ENCODE measurements around the gene RADIL.

RADIL gene

GRCh38 chr7:4911111-4911828 is 27.8 kb upstream of the RADIL start:
- DNase-seq (ENCODE audit: extremely low spot score): no peak
- ChIA-PET CTCF (interaction anchor here (1.2 to 1.3 kb wide), 2 partner anchors 11 to 21 kb away, joined by 3 read pairs; no protein-coding TSS in a partner anchor), POLR2A (no interaction called here)
- no peak for TF ChIP-seq CTCF (IDR thresholded peaks at IDR 0.05; ENCODE audit: control extremely low read depth, extremely low read depth, low read depth, missing control alignments)

DNA sequence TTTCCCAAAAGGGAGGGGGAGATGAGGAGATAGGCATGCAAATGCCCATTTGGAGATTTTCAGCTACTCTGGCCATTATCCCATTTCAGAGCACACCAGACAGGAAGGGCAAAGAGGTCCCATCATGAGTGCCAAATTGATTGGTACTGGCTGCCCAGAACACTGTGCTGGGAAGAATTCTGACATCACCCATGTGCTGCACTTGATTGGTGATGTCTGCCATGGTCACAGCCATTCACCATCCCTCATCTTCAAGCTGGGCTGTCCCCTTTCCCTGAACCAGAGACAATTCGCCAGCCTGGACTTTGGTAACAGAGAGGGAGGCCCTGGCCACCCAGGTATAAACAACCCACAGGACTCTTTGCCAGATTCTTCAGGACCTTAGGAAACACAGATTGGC is 23.2 kb upstream of the RADIL start:
- TF ChIP-seq CTCF (IDR thresholded peaks at IDR 0.05; ENCODE audit: control extremely low read depth, extremely low read depth, low read depth, missing control alignments): no peak
- CTCF ChIA-PET: no interaction called here
- DNase-seq (ENCODE audit: extremely low spot score): no peak
- POLR2A ChIA-PET: no interaction called here

DNA sequence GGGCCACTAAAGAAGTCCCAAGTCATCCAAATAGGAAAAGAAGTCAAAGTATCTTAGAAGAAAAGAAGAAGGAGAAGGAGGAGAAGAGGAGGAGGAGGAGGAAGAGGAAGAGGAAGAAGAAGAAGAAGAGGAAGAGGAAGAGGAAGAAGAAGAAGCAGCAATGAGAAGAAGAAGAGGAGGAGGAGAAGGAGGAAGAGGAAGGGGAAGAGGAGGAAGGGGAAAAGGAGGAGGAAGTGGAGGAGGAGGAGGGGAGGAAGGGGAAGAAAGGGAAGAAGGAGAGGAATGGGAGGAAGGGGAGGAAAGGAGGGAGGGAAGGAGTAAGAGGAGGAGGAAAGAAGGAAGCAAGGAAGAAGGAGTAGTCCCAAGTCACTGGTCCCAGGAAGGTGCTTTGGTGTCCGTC is 21.7 kb upstream of the RADIL start:
- POLR2A ChIA-PET: no interaction called here
- CTCF ChIA-PET: no interaction called here

GRCh38 chr7:4904346-4904745 is 20.8 kb upstream of the RADIL start:
- CTCF ChIA-PET: no interaction called here
- POLR2A ChIA-PET: no interaction called here
- no peak for DNase-seq (ENCODE audit: extremely low spot score)
- no peak for TF ChIP-seq CTCF (IDR thresholded peaks at IDR 0.05; ENCODE audit: control extremely low read depth, extremely low read depth, low read depth, missing control alignments)

More for the DNA sequence above, 21.7 kb upstream of the RADIL start:
- no peak for TF ChIP-seq CTCF (IDR thresholded peaks at IDR 0.05; ENCODE audit: control extremely low read depth, extremely low read depth, low read depth, missing control alignments)
- no peak for DNase-seq (ENCODE audit: extremely low spot score)

DNA sequence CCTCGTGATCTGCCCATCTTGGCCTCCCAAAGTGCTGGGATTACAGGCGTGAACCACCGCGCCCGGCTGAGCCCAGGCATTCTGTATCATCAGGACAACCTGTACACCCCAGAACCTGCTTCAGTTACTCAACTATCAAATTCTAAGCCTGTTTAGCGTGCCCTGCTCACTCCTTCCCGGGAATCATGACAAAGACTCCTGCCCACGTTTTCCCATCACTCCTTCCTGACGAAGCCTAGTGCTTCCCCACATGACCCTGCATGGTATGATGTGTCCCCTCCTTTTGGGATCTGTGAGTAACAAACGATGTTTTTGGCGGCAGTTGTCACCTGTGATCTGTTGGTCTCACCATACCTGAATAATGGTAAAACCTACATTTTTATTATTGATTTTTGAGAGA is 12.2 kb upstream of the RADIL start:
- ChIA-PET CTCF (no interaction called here), POLR2A (no interaction called here)
- no peak for DNase-seq (ENCODE audit: extremely low spot score)
- no peak for TF ChIP-seq CTCF (IDR thresholded peaks at IDR 0.05; ENCODE audit: control extremely low read depth, extremely low read depth, low read depth, missing control alignments)

GRCh38 chr7:4894482-4894881 is 11.0 kb upstream of the RADIL start:
- no peak for TF ChIP-seq CTCF (IDR thresholded peaks at IDR 0.05; ENCODE audit: control extremely low read depth, extremely low read depth, low read depth, missing control alignments)
- ChIA-PET POLR2A (no interaction called here), CTCF (no interaction called here)
- DNase-seq (ENCODE audit: extremely low spot score): no peak

All from GM10248 (cell line).